HCT116 (cell line): ENCODE results near the gene FTCDNL1. TPM values are rescaled to one million over a fixed set of nuclear protein-coding genes. Genes with fewer than 3 reads are reported as not detected.

ENCODE experiments used
- ATAC-seq: fragments of 200-7000 bp; cut with Tn5 transposase; 2 replicates; pipeline ENCODE4 v1.9.1; 2020; ENCODE audit warnings: mild to moderate bottlenecking, moderate library complexity
- BruUV-seq: library from RNA; stranded (reverse); fragments of 400-500 nt; replicated peaks from 2 replicates; lab custom pipeline; 2021; lab: Mats Ljungman, UMichigan
- CTCF ChIA-PET: fragments of 300-600 bp; sonication (Branson Sonifier 250); formaldehyde crosslinking; loops from one replicate; lab custom pipeline; 2021; ENCODE audit warnings: antibody characterized with exemption; lab: Charles Lee
- POLR2A ChIA-PET: fragments of 300-600, 350-600 bp; sonication (Branson Sonifier 250); formaldehyde crosslinking; loops from one replicate; lab custom pipeline; 2021; ENCODE audit warnings: antibody characterized with exemption; lab: Charles Lee
- RAD21 ChIA-PET, 2 experiments: fragments of 300-600 bp; sonication (Branson Sonifier 250); formaldehyde crosslinking; loops; one replicate each; lab custom pipeline; 2023; ENCODE audit warnings: low total read pairs in 2 of 2; ENCODE audit not compliant: uncharacterized antibody in 2 of 2, unreplicated experiment in 2 of 2, low non-redundant PET in 1 of 2; lab: Charles Lee
- DNase-seq: peaks from one replicate; pipeline ENCODE4 v3.0.0-alpha.2; 2010; ENCODE audit warnings: low read depth, low spot score
- H2AFZ ChIP-seq: fragments of 200-600 bp; shearing (Covaris generic), sonication (generic); 2 replicates; pipeline ENCODE4 v1.6.1; 2017; ENCODE audit warnings: low read depth, mixed run types, mixed read lengths, antibody characterized with exemption, low read length; ENCODE audit not compliant: poor library complexity, severe bottlenecking
- H3K27ac ChIP-seq: 2 replicates; pipeline ENCODE4 v1.5.1; 2012; ENCODE audit warnings: low read depth, low read length
- H3K27me3 ChIP-seq: fragments of 200-600 bp; sonication (generic); 2 replicates; pipeline ENCODE4 v1.6.1; 2016; ENCODE audit warnings: mixed run types, low read length, mixed read lengths; ENCODE audit not compliant: insufficient read depth
- H3K36me3 ChIP-seq, 2 experiments: fragments of 200-500 bp in 1 of 2; fragments of 200-600 bp in 1 of 2; sonication (Bioruptor generic) in 1 of 2; sonication (generic) in 1 of 2; 2 replicates each; pipeline versions ENCODE4 v1.5.1 to v1.6.1; 2014 to 2016; ENCODE audit warnings: low read length in 2 of 2, inconsistent platforms in 1 of 2, mixed read lengths in 1 of 2, mixed run types in 1 of 2; ENCODE audit not compliant: insufficient read depth in 2 of 2, control insufficient read depth in 1 of 2
- H3K4me1 ChIP-seq, 2 experiments: fragments of 200-600 bp in 1 of 2; sonication (generic) in 1 of 2; 2 replicates each; pipeline versions ENCODE4 v1.5.1 to v1.6.1; 2012 to 2017; ENCODE audit warnings: low read length in 2 of 2, inconsistent platforms in 1 of 2, mild to moderate bottlenecking in 1 of 2, mixed read lengths in 1 of 2, mixed run types in 1 of 2, moderate library complexity in 1 of 2; ENCODE audit not compliant: insufficient read depth in 2 of 2, control insufficient read depth in 1 of 2
- H3K4me2 ChIP-seq: fragments of 200-600 bp; sonication (generic); 2 replicates; pipeline ENCODE4 v1.6.1; 2017; ENCODE audit warnings: mixed run types, low read length, mixed read lengths
- H3K4me3 ChIP-seq, 2 experiments: fragments of 200-600 bp in 1 of 2; sonication (generic) in 1 of 2; replicated peaks in 1 of 2; 2 replicates each; pipeline ENCODE4 v1.5.1; 2011 to 2016; ENCODE audit warnings: low read length in 2 of 2, control low read depth in 1 of 2, low read depth in 1 of 2, mild to moderate bottlenecking in 1 of 2, mixed read lengths in 1 of 2, mixed run types in 1 of 2
- H3K79me2 ChIP-seq: fragments of 200-600 bp; sonication (generic); 2 replicates; pipeline ENCODE4 v1.6.1; 2017; ENCODE audit warnings: mild to moderate bottlenecking, mixed run types, low read length, moderate library complexity, mixed read lengths; ENCODE audit not compliant: insufficient read depth
- H3K9ac ChIP-seq: fragments of 200-600 bp; sonication (generic); 2 replicates; pipeline ENCODE4 v1.6.1; 2016; ENCODE audit warnings: low read length, mixed read lengths
- H3K9me2 ChIP-seq: fragments of 200-600 bp; sonication (generic), shearing (Covaris generic); 2 replicates; pipeline ENCODE4 v1.6.1; 2017; ENCODE audit warnings: mixed run types, mild to moderate bottlenecking, moderate library complexity; ENCODE audit not compliant: insufficient read depth
- H3K9me3 ChIP-seq, 2 experiments: fragments of 200-500 bp in 1 of 2; fragments of 200-600 bp in 1 of 2; sonication (Bioruptor generic) in 1 of 2; sonication (generic) in 1 of 2; 2 replicates each; pipeline ENCODE4 v1.6.1; 2014 to 2017; ENCODE audit warnings: low read length in 2 of 2, mixed read lengths in 2 of 2, inconsistent platforms in 1 of 2, low read depth in 1 of 2, mild to moderate bottlenecking in 1 of 2, mixed run types in 1 of 2, moderate library complexity in 1 of 2; ENCODE audit not compliant: control insufficient read depth in 1 of 2, insufficient read depth in 1 of 2
- H4K20me1 ChIP-seq: fragments of 200-600 bp; sonication (generic), shearing (Covaris generic); 2 replicates; pipeline ENCODE4 v1.6.1; 2017; ENCODE audit warnings: mixed run types, mild to moderate bottlenecking, moderate library complexity; ENCODE audit not compliant: insufficient read depth
- ATF3 ChIP-seq: IDR thresholded peaks from 2 replicates; pipeline ENCODE4 v1.6.1; 2012
- CBX3 ChIP-seq: IDR thresholded peaks from 2 replicates; pipeline ENCODE4 v1.6.1; 2012; ENCODE audit warnings: low read depth
- CEBPB ChIP-seq: IDR thresholded peaks from 2 replicates; pipeline ENCODE4 v1.6.1; 2012; ENCODE audit warnings: low read depth
- EGR1 ChIP-seq: IDR thresholded peaks from 2 replicates; pipeline ENCODE4 v1.6.1; 2012; ENCODE audit warnings: low read depth
- ELF1 ChIP-seq: IDR thresholded peaks from 2 replicates; pipeline ENCODE4 v1.6.1; 2012; ENCODE audit warnings: low read depth, borderline replicate concordance
- EZH2 ChIP-seq: fragments of 200-600 bp; sonication (generic); IDR thresholded peaks from 2 replicates; pipeline ENCODE4 v1.6.1; 2017; ENCODE audit warnings: antibody characterized with exemption, mixed run types
- EZH2phosphoT487 ChIP-seq: fragments of 200-600 bp; IDR thresholded peaks from 2 replicates; pipeline ENCODE4 v1.6.1; 2018; ENCODE audit warnings: antibody characterized with exemption, borderline replicate concordance
- FOSL1 ChIP-seq: IDR thresholded peaks from 2 replicates; pipeline ENCODE4 v1.6.1; 2012; ENCODE audit warnings: low read depth
- JUND ChIP-seq: IDR thresholded peaks from 2 replicates; pipeline ENCODE4 v1.6.1; 2012
- POLR2A ChIP-seq: IDR thresholded peaks from 2 replicates; pipeline ENCODE4 v1.7.0; 2011; ENCODE audit warnings: borderline replicate concordance; ENCODE audit not compliant: insufficient read depth, insufficient read length; ENCODE audit errors: extremely low read depth
- POLR2AphosphoS5 ChIP-seq: IDR thresholded peaks from 2 replicates; pipeline ENCODE4 v1.6.1; 2011; ENCODE audit warnings: mild to moderate bottlenecking, low read depth, low read length, moderate library complexity
- RAD21 ChIP-seq: IDR thresholded peaks from 2 replicates; pipeline ENCODE4 v1.6.1; 2012; ENCODE audit warnings: low read depth, mild to moderate bottlenecking
- SIN3A ChIP-seq: IDR thresholded peaks from 2 replicates; pipeline ENCODE4 v1.6.1; 2012; ENCODE audit warnings: low read depth
- SP1 ChIP-seq: IDR thresholded peaks from 2 replicates; pipeline ENCODE4 v1.6.1; 2012; ENCODE audit warnings: low read depth
- TCF7L2 ChIP-seq: IDR thresholded peaks from 2 replicates; pipeline ENCODE4 v1.7.0; 2011; ENCODE audit warnings: borderline replicate concordance, inconsistent platforms; ENCODE audit not compliant: insufficient read depth, insufficient read length; ENCODE audit errors: extremely low read depth
- YY1 ChIP-seq: IDR thresholded peaks from 2 replicates; pipeline ENCODE4 v1.6.1; 2011; ENCODE audit warnings: low read length, low read depth, moderate library complexity, mild to moderate bottlenecking; ENCODE audit not compliant: insufficient replicate concordance; ENCODE audit errors: extremely low read depth
- ZBTB33 ChIP-seq: IDR thresholded peaks from 2 replicates; pipeline ENCODE4 v1.6.1; 2011; ENCODE audit warnings: mild to moderate bottlenecking, low read length, moderate library complexity; ENCODE audit not compliant: insufficient replicate concordance; ENCODE audit errors: extremely low read depth
- ZFX ChIP-seq: fragments of 450-650 bp; IDR thresholded peaks from 2 replicates; pipeline ENCODE4 v1.6.1; 2017
- ZNF274 ChIP-seq: fragments of 200-500 bp; sonication (Bioruptor generic); IDR thresholded peaks from 2 replicates; pipeline ENCODE4 v1.6.1; 2014; ENCODE audit warnings: mild to moderate bottlenecking, low read depth, low read length, inconsistent platforms
- intact Hi-C: fragments of 100-400 bp; cut with micrococcal nuclease; formaldehyde crosslinking; loops from 2 replicates; pipeline ENCODE4 v1.10.0; 2022
- total RNA-seq: library from RNA; stranded (reverse); gene quantifications from one replicate; pipeline ENCODE4 v1.2.1, GENCODE V29; 2021; ENCODE audit not compliant: unreplicated experiment
- TF ChIP-seq, protein P1 (sequence below), 3 experiments: fragments of 200-600 bp in 1 of 3; sonication (generic) in 1 of 3; IDR thresholded peaks in 2 of 3; conservative IDR thresholded peaks in 1 of 3; 2 replicates each; pipeline ENCODE4 v1.5.1; 2012 to 2017; ENCODE audit warnings: low read depth in 2 of 3, low read length in 2 of 3, antibody characterized with exemption in 1 of 3, borderline replicate concordance in 1 of 3, control low read depth in 1 of 3, mild to moderate bottlenecking in 1 of 3, mixed read lengths in 1 of 3, mixed run types in 1 of 3, moderate library complexity in 1 of 3; ENCODE audit not compliant: insufficient read depth in 1 of 3

FTCDNL1 gene
- total RNA-seq, 1 experiment from 2014 or later = 2.6 TPM

- TF ChIP-seq, protein P1, sequence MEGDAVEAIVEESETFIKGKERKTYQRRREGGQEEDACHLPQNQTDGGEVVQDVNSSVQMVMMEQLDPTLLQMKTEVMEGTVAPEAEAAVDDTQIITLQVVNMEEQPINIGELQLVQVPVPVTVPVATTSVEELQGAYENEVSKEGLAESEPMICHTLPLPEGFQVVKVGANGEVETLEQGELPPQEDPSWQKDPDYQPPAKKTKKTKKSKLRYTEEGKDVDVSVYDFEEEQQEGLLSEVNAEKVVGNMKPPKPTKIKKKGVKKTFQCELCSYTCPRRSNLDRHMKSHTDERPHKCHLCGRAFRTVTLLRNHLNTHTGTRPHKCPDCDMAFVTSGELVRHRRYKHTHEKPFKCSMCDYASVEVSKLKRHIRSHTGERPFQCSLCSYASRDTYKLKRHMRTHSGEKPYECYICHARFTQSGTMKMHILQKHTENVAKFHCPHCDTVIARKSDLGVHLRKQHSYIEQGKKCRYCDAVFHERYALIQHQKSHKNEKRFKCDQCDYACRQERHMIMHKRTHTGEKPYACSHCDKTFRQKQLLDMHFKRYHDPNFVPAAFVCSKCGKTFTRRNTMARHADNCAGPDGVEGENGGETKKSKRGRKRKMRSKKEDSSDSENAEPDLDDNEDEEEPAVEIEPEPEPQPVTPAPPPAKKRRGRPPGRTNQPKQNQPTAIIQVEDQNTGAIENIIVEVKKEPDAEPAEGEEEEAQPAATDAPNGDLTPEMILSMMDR (IDR thresholded peaks at IDR 0.05 in 2 of 3, conservative IDR thresholded peaks at IDR 0.05 in 1 of 3; ENCODE audit: borderline replicate concordance in 1 of 3, insufficient read depth in 1 of 3, low read depth in 2 of 3, low read length in 2 of 3) = no peak
- no peak for TF ChIP-seq ZFX
- no peak for TF ChIP-seq CBX3
- no peak for TF ChIP-seq JUND
- TF ChIP-seq ZNF274 = no peak
- TF ChIP-seq ATF3 = no peak
These were observed 45.6 kb upstream of the FTCDNL1 start (continued) for GRCh38 chr2:199896617-199897016.

DNA sequence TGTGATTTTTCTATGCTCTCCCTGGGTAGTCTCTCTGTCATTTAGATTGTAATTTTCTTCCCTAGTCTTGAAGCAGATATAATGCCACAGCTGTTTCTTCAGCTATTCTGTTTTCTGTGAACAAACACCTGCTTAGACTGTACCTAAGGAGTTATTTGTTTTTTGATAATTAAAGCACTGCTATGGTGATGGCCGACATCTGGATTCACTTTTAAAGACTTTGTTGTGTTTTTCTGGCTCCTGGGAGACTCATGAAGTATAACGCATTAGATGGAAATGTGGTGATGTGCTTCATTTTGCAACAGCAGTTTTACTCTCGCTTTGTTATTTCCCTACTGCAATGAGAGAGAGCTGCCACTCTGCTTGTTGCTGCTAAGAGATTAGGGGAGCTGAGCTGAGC, 44.4 kb upstream of the FTCDNL1 start:
- POLR2A ChIA-PET = no interaction called here
- CTCF ChIA-PET = no interaction called here
- H3K4me3 ChIP-seq = no peak overlapping the region
- H3K79me2 ChIP-seq = no peaks in the 10 kb centered on the region
- H3K4me1 ChIP-seq = no peaks in the 10 kb centered on the region
- BruUV-seq = no TSS peak
- no peak overlapping the region for H2AFZ ChIP-seq
- H3K4me2 ChIP-seq = no peak overlapping the region
- H3K9ac ChIP-seq = no peak overlapping the region
- RAD21 ChIA-PET = no interaction called here
- H3K9me3 ChIP-seq = no peaks in the 10 kb centered on the region
- no peaks in the 10 kb centered on the region for H3K9me2 ChIP-seq
- no peaks in the 10 kb centered on the region for H4K20me1 ChIP-seq
- no peak for ATAC-seq
- H3K36me3 ChIP-seq = no peaks in the 10 kb centered on the region
- H3K27me3 ChIP-seq = no peaks in the 10 kb centered on the region
- intact Hi-C loops = no loop called here
- DNase-seq = no peak
- no peak overlapping the region for H3K27ac ChIP-seq
- TF ChIP-seq ATF3 (no peak), ZFX (no peak), CBX3 (no peak), TCF7L2 (no peak), SP1 (no peak), ELF1 (no peak), JUND (no peak), POLR2A (no peak), EZH2 (no peak), CEBPB (no peak), ZBTB33 (no peak), EZH2phosphoT487 (no peak), SIN3A (no peak), YY1 (no peak), FOSL1 (no peak), POLR2AphosphoS5 (no peak), EGR1 (no peak), RAD21 (no peak), ZNF274 (no peak)
- TF ChIP-seq, protein P1 (IDR thresholded peaks at IDR 0.05 in 2 of 3, conservative IDR thresholded peaks at IDR 0.05 in 1 of 3; ENCODE audit: borderline replicate concordance in 1 of 3, insufficient read depth in 1 of 3, low read depth in 2 of 3, low read length in 2 of 3) = no peak
